ENCODE results near the gene SUZ12.
"Not testable (repeated sequence)": the region's sequence is repeated elsewhere in the genome, so short reads cannot be mapped to it uniquely, and the experiment has no call there.

Gene SUZ12

GRCh38 chr17:31936615-31937609, at the start of gene SUZ12:
Gene SUZ12, plus strand, starts transcription at chr17:31937007. Its CDS starts 240 bp downstream, at chr17:31937247.
- not testable (repeated sequence) for H3K9me3 Mint-ChIP-seq; H3K27me3 Mint-ChIP-seq (ENCODE audit: low read depth, poor library complexity)
- H3K4me1 Mint-ChIP-seq, result peaks cover 15% of the 10 kb centered on the region
- DNase-seq, result peak; percentile 90
- peaks cover 23% of the 10 kb centered on the region for H3K36me3 Mint-ChIP-seq (ENCODE audit: low read depth)
- peak within 1 kb of the TSS; percentile 88 for H3K4me3 Mint-ChIP-seq
- peak within 1 kb of the TSS; percentile 88 for H3K27ac Mint-ChIP-seq

DNA sequence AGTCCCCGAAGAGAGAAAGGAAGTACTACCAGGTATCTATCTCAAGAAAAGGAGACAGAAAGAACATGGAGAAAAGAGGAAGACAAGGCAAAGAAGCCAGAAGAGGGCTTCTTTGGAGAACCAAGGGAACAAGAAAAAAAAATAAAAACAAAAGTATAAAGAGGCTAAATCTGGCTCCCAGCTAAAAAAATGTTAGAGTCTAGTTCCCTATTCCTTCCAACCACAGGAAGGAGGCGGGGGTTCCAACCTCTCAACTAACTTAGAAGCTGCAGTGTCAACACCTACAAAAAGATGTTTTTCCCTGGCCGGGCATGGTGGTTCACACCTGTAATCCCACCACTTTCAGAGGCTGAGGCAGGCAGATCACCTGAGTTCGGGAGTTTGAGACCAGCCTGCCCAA, 48.7 kb upstream of the SUZ12 start:
- TF ChIP-seq CTCF (IDR thresholded peaks at IDR 0.05), result no peak
- no peak for DNase-seq
- Mint-ChIP-seq H3K4me3 (no peak overlapping the region), H3K27ac (no peak overlapping the region), H3K27me3 (ENCODE audit: low read depth, poor library complexity) (peaks cover 2% of the 10 kb centered on the region), H3K4me1 (no peaks in the 10 kb centered on the region), H3K36me3 (ENCODE audit: low read depth) (peaks cover 63% of the 10 kb centered on the region), H3K9me3 (no peaks in the 10 kb centered on the region)

- Mint-ChIP-seq H3K4me3 (no peak overlapping the region), H3K27ac (no peak overlapping the region), H3K36me3 (ENCODE audit: low read depth) (peaks cover 21% of the 10 kb centered on the region), H3K9me3 (no peaks in the 10 kb centered on the region), H3K4me1 (no peaks in the 10 kb centered on the region), H3K27me3 (ENCODE audit: low read depth, poor library complexity) (no peaks in the 10 kb centered on the region)
- TF ChIP-seq CTCF (IDR thresholded peaks at IDR 0.05), result no peak
- no peak for DNase-seq
Measured at GRCh38 chr17:31900877-31901276, 35.9 kb upstream of the SUZ12 start.

GRCh38 chr17:31902693-31903092, 34.1 kb upstream of the SUZ12 start:
- peaks cover 10% of the 10 kb centered on the region for H3K36me3 Mint-ChIP-seq (ENCODE audit: low read depth)
- H3K27me3 Mint-ChIP-seq (ENCODE audit: low read depth, poor library complexity), result no peaks in the 10 kb centered on the region
- H3K27ac Mint-ChIP-seq, result no peak overlapping the region
- no peak for TF ChIP-seq CTCF (IDR thresholded peaks at IDR 0.05)
- DNase-seq, result no peak
- no peak overlapping the region for H3K4me3 Mint-ChIP-seq
- no peaks in the 10 kb centered on the region for H3K9me3 Mint-ChIP-seq
- H3K4me1 Mint-ChIP-seq, result peaks cover 8% of the 10 kb centered on the region

GRCh38 chr17:31903401-31903800, 33.4 kb upstream of the SUZ12 start:
- TF ChIP-seq CTCF (IDR thresholded peaks at IDR 0.05), result no peak
- H3K4me3 Mint-ChIP-seq, result no peak overlapping the region
- peaks cover 2% of the 10 kb centered on the region for H3K36me3 Mint-ChIP-seq (ENCODE audit: low read depth)
- no peak for DNase-seq
- no peaks in the 10 kb centered on the region for H3K27me3 Mint-ChIP-seq (ENCODE audit: low read depth, poor library complexity)
- H3K4me1 Mint-ChIP-seq, result peaks cover 15% of the 10 kb centered on the region
- no peaks in the 10 kb centered on the region for H3K9me3 Mint-ChIP-seq
- no peak overlapping the region for H3K27ac Mint-ChIP-seq

- peaks cover 17% of the 10 kb centered on the region for H3K4me1 Mint-ChIP-seq
- no peak for DNase-seq
Measured at GRCh38 chr17:31907342-31907962, 29.4 kb upstream of the SUZ12 start.

More at GRCh38 chr17:31907342-31907962, 29.4 kb upstream of the SUZ12 start:
- Mint-ChIP-seq H3K4me3 (no peak overlapping the region), H3K9me3 (no peaks in the 10 kb centered on the region), H3K27ac (no peak overlapping the region), H3K36me3 (ENCODE audit: low read depth) (no peaks in the 10 kb centered on the region), H3K27me3 (ENCODE audit: low read depth, poor library complexity) (no peaks in the 10 kb centered on the region)
- TF ChIP-seq CTCF (IDR thresholded peaks at IDR 0.05), result no peak
